Hypothalamus (tissue), 51 donors: ENCODE results near the gene PTMA.
"Not testable (repeated sequence)": the region's sequence is repeated elsewhere in the genome, so short reads cannot be mapped to it uniquely, and the experiment has no call there.

Experiments used
- DNase-seq, 51 donors: peaks; one replicate each; lab custom pipeline; 2025; lab: John Stamatoyannopoulos, UW

The PTMA gene

DNA sequence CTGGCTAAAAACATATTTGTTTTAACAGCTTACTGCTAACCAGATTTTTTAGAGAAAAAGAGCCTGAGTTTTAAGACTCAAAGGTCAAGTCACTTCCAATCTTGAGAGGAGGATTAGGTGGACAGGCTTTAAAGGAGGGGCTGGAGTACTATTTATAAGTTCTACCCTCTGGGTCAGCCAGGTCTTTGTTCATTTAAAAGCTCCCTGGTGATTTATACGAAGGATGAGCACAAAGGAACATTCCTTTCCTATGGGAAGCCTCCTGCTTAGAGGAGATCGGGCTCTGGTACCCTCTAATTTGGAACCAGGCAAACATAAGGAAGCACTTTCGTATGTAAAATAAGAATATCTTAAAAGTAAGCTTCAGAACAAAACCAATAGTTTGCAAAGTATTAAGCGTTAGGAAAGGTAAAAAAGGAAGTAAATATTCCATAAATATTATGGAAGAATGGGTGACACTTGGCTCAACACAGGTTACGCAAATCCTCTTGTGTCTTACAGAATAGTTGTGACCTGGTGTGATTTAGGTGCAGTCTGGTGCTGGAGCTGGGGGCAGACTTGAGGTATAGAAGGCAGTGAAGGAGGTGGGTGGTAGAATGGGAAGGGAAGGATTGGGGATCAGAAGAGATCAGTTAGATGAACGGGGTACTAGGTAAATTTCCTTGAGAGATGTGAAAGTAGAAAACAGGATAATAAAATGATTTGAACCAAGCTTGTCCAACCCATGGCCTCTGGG lies 37.1 kb downstream of the PTMA start:
- no peak for DNase-seq

- not testable (repeated sequence) for DNase-seq
These were observed 40.0 kb downstream of the PTMA start for GRCh38 chr2:231748153-231748896.

DNA sequence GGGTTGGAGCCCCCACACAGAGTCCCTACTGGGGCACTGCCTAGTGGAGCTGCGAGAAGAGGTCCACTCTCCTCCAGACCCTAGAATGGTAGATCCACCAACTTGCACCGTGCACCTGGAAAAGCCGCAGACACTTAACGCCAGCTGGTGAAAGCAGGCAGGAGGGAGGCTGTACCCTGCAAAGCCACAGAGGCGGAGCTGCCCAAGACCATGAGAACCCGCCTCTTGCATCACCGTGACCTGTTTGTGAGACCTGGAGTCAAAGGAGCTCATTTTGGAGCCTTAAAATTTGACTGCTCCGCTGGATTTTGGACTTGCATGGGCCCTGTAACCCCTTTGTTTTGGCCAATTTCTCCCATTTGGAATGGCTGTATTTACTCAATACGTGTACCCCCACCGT lies 40.7 kb downstream of the PTMA start:
- not testable (repeated sequence) for DNase-seq

- no peak for DNase-seq
These were observed 42.9 kb downstream of the PTMA start for GRCh38 chr2:231751042-231751815.

GRCh38 chr2:231752061-231752460 lies 43.7 kb downstream of the PTMA start:
- no peak for DNase-seq

- DNase-seq, result no peak
These were observed 53.4 kb downstream of the PTMA start for GRCh38 chr2:231761735-231762134.
